Lower lobe of right lung (tissue), 2 donors: ENCODE results near the gene IFNL1. TPM values are rescaled to one million over a fixed set of nuclear protein-coding genes. Genes with fewer than 3 reads are reported as not detected.

Experiments used
- ATAC-seq, 2 donors: fragments of 200-7000 bp; cut with Tn5 transposase; one replicate each; pipeline ENCODE4 v1.9.1; 2020 to 2022; ENCODE audit warnings: mild to moderate bottlenecking in 2 of 2, moderate library complexity in 2 of 2
- DNase-seq: peaks from one replicate; pipeline ENCODE4 v3.0.0-alpha.2; 2020
- H3K27ac ChIP-seq: fragments of 200-600 bp; one replicate; pipeline ENCODE4 v1.8.0; 2022
- H3K27me3 ChIP-seq: fragments of 200-600 bp; one replicate; pipeline ENCODE4 v1.8.0; 2022; ENCODE audit warnings: low read depth
- H3K36me3 ChIP-seq: fragments of 200-600 bp; one replicate; pipeline ENCODE4 v1.8.0; 2022; ENCODE audit warnings: mild to moderate bottlenecking
- H3K4me1 ChIP-seq: fragments of 200-600 bp; one replicate; pipeline ENCODE4 v1.8.0; 2022
- H3K4me3 ChIP-seq: fragments of 200-600 bp; one replicate; pipeline ENCODE4 v1.8.0; 2022; ENCODE audit warnings: mild to moderate bottlenecking
- H3K9me3 ChIP-seq: fragments of 200-600 bp; one replicate; pipeline ENCODE4 v1.8.0; 2022
- intact Hi-C: fragments of 100-400 bp; cut with DNase I; formaldehyde crosslinking; loops from one replicate; pipeline ENCODE4 v1.11.0; 2022
- total RNA-seq: library from RNA; stranded (reverse); fragmentation: NEBNext Ultra II Directional; extraction: Animal tissue kit (Norgen Biotek cat#: 25700); gene quantifications from one replicate; pipeline ENCODE4 v1.2.1, GENCODE V29; 2021
- TF ChIP-seq, protein P1 (sequence below): fragments of 200-600 bp; IDR thresholded peaks from one replicate; pipeline ENCODE4 v1.8.0; 2022; ENCODE audit warnings: antibody characterized with exemption, mild to moderate bottlenecking
- donor health status: DM: no; HTN: yes; CAD: no; lungs with severe emphysema.

Gene IFNL1
- total RNA-seq, 1 donor from 2014 or later, result not detected

DNA sequence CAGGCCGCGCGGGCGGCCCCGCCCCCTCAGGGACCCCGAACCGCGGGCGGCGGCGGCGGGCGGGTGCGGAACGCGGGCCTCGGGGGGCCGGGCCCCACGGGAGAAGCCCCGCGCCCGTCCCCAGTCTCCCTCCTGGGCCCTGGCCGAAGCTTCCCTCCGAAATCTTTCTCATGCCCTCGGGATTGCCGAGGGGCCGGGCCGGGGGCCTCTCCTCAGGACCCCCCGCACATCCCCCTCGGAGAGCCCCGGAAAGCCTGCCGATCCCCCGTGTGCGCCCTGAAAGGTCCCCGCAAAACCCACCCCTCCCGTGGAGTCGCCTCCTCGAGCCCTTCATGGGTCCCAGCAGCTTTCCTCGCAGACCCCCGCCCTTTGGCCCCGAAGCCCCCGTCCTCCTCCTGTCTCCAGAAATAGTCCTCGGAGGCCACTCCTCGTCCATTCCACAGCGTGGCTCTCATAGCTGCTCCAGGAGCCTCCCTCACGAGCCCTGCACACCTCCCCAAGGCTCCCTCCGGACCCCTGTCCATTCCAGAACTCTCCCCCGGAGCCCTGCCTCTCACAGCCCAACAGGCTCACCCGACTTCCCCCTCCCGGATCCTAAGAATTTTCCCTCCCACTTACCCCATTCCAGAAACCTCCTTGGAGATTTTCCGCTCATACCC is 46.6 kb downstream of the IFNL1 start:
- peak overlapping the region; percentile 83 for H3K27ac ChIP-seq
- intact Hi-C loops, result no loop called here
- ATAC-seq (no peak), DNase-seq (peak; percentile 61)
- no peaks in the 10 kb centered on the region for H3K36me3 ChIP-seq
- no peaks in the 10 kb centered on the region for H3K9me3 ChIP-seq
- peaks cover 57% of the 10 kb centered on the region for H3K4me1 ChIP-seq
- no peaks in the 10 kb centered on the region for H3K27me3 ChIP-seq
- TF ChIP-seq, protein P1, sequence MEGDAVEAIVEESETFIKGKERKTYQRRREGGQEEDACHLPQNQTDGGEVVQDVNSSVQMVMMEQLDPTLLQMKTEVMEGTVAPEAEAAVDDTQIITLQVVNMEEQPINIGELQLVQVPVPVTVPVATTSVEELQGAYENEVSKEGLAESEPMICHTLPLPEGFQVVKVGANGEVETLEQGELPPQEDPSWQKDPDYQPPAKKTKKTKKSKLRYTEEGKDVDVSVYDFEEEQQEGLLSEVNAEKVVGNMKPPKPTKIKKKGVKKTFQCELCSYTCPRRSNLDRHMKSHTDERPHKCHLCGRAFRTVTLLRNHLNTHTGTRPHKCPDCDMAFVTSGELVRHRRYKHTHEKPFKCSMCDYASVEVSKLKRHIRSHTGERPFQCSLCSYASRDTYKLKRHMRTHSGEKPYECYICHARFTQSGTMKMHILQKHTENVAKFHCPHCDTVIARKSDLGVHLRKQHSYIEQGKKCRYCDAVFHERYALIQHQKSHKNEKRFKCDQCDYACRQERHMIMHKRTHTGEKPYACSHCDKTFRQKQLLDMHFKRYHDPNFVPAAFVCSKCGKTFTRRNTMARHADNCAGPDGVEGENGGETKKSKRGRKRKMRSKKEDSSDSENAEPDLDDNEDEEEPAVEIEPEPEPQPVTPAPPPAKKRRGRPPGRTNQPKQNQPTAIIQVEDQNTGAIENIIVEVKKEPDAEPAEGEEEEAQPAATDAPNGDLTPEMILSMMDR, result no peak
- peak overlapping the region; percentile 72 for H3K4me3 ChIP-seq

DNA sequence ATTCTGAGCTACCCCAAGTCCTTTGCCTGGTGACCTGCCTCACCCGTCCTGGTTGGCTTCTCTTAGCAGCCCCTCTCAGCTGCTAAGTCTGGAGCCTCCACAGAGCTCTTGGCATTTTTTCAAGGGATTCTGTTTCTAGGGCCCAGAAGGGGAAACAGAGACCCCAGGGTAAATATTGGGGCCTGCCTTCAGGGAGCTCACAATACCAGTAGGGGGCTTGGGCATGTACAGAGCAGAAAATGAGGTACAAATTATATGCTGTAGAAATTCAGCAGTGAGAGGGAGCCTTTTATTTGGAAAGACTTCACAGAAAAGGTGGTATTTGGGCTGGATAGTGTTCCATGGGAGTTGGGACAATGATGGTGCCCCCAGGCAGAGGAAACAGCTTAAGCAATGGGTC is 49.7 kb downstream of the IFNL1 start:
- no peak for ATAC-seq
- Histone ChIP-seq H3K9me3 (no peaks in the 10 kb centered on the region), H3K4me1 (peaks cover 50% of the 10 kb centered on the region), H3K36me3 (peaks cover 23% of the 10 kb centered on the region), H3K27me3 (no peaks in the 10 kb centered on the region), H3K27ac (no peak overlapping the region), H3K4me3 (no peak overlapping the region)
- intact Hi-C loops, result no loop called here
- TF ChIP-seq, protein P1, result no peak
- no peak for DNase-seq

DNA sequence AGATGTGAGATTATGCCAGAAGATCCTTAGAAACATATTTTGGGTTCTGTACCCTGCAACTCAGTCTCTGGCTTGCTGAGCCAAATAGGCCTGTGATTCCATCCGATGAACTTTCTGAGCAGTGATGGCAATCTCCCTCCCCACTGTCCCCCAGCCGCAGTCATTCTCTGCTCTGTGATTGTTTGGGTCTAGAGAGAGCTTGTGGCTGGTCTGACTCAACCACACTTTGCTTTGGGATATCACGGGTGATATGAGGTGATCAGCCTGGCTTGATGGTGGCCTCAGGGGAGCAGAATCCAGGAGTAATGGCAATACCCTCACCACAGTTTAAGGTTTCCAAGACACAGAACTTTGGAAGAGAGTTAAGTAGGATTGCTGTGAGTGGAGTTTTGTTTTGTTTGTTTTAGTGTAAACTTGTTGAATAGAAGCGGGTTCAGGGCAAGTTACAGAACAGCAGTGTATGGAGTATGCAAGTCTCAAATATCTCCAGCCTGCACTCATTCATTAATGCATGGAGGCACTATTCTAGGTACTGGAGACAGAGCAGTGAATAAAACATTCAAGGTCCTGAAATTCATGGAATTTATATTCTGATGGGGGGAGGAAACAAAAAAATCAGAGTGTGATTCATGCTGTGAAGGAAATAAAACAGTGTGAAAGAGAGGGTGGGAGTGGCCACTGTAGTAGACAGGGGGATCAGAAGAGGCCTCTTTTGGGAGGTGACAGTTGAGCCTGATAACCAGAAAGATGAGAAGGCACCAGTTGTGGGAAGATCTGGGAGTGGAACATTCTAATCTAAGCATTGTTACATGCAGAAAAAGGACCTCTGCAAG is 51.3 kb downstream of the IFNL1 start:
- ATAC-seq, result no peak
- no peak overlapping the region for H3K27ac ChIP-seq
- peaks cover 48% of the 10 kb centered on the region for H3K4me1 ChIP-seq

More for the DNA sequence above, 51.3 kb downstream of the IFNL1 start:
- Histone ChIP-seq H3K4me3 (no peak overlapping the region), H3K9me3 (no peaks in the 10 kb centered on the region), H3K27me3 (no peaks in the 10 kb centered on the region), H3K36me3 (peaks cover 33% of the 10 kb centered on the region)
- TF ChIP-seq, protein P1, result no peak
- intact Hi-C loops, result no loop called here
- DNase-seq, result no peak

Other genes starting within 250 kb of the IFNL1 start
- not detected for gene ACP7, start 212.0 kb upstream of the IFNL1 start, total RNA-seq
- 73.0 TPM for gene PAK4, start 170.6 kb upstream of the IFNL1 start, total RNA-seq
- gene NCCRP1, start 99.4 kb upstream of the IFNL1 start, total RNA-seq, result 0.86 TPM
- not detected for gene SYCN, start 92.1 kb upstream of the IFNL1 start, total RNA-seq
- gene IFNL3, start 51.4 kb upstream of the IFNL1 start, total RNA-seq, result not detected
- gene IFNL4, start 47.6 kb upstream of the IFNL1 start, total RNA-seq, result not detected
- not detected for gene IFNL2, start 28.0 kb upstream of the IFNL1 start, total RNA-seq
- gene LRFN1, start 24.5 kb downstream of the IFNL1 start, total RNA-seq, result 2.1 TPM
- 149 TPM for gene GMFG, start 39.6 kb downstream of the IFNL1 start, total RNA-seq
- 74.4 TPM for gene SAMD4B, start 46.0 kb downstream of the IFNL1 start, total RNA-seq
- gene PAF1, start 94.7 kb downstream of the IFNL1 start, total RNA-seq, result 33.7 TPM
- gene MED29, start 95.0 kb downstream of the IFNL1 start, total RNA-seq, result 33.1 TPM
- gene ZFP36, start 110.4 kb downstream of the IFNL1 start, total RNA-seq, result 208 TPM
- gene PLEKHG2, start 116.3 kb downstream of the IFNL1 start, total RNA-seq, result 24.7 TPM
- 1,586 TPM for gene RPS16, start 139.5 kb downstream of the IFNL1 start, total RNA-seq
- 108 TPM for gene SUPT5H, start 149.2 kb downstream of the IFNL1 start, total RNA-seq
- 44.0 TPM for gene TIMM50, start 184.4 kb downstream of the IFNL1 start, total RNA-seq
- not detected for gene DLL3, start 202.5 kb downstream of the IFNL1 start, total RNA-seq
- gene SELENOV, start 218.7 kb downstream of the IFNL1 start, total RNA-seq, result not detected
- 3.7 TPM for gene EID2B, start 236.4 kb downstream of the IFNL1 start, total RNA-seq
- gene EID2, start 243.8 kb downstream of the IFNL1 start, total RNA-seq, result 12.8 TPM